Right lobe of liver (tissue), 4 donors: Measurements from ENCODE around the gene PPP1R37.

Source experiments
- POLR2A ChIP-seq: fragments of 450-650 bp; IDR thresholded peaks from one replicate; pipeline ENCODE4 v1.6.1; 2017; ENCODE audit warnings: antibody characterized with exemption, mild to moderate bottlenecking
- TF ChIP-seq, protein P1 (sequence below), 4 donors: fragments of 200-600 bp in 3 of 4; fragments of 450-650 bp in 1 of 4; IDR thresholded peaks; one replicate each; pipeline versions ENCODE4 v1.5.1 to v1.8.0; 2016 to 2022; ENCODE audit warnings: antibody characterized with exemption in 4 of 4, mild to moderate bottlenecking in 2 of 4
- donor health status: DM: no; HTN: no; CAD: no.
- donor health status: DM: no; HTN: no; CAD: no.
- donor health status: DM: no; HTN: yes; CAD: no.

DNA sequence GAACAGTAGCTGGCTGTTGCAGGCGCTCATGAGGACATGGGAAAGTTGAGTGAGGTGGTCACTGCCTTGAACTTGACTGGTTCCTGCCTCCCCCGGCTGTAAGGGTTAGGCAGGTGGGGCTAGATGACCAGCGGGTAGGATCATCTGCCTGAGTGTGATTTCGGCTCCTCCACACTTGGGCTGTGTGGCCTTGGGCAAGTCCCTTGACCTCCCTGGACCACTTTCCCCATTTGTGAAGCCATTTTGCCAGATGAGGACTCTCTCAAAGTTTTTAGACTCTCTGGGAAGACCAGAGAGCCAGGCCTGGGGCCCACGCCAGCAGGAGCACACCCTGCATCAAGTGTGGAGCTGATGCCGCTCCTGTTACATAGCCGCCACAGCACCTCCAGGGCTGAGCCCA, 9.5 kb downstream of the PPP1R37 start:
- TF ChIP-seq, protein P1, sequence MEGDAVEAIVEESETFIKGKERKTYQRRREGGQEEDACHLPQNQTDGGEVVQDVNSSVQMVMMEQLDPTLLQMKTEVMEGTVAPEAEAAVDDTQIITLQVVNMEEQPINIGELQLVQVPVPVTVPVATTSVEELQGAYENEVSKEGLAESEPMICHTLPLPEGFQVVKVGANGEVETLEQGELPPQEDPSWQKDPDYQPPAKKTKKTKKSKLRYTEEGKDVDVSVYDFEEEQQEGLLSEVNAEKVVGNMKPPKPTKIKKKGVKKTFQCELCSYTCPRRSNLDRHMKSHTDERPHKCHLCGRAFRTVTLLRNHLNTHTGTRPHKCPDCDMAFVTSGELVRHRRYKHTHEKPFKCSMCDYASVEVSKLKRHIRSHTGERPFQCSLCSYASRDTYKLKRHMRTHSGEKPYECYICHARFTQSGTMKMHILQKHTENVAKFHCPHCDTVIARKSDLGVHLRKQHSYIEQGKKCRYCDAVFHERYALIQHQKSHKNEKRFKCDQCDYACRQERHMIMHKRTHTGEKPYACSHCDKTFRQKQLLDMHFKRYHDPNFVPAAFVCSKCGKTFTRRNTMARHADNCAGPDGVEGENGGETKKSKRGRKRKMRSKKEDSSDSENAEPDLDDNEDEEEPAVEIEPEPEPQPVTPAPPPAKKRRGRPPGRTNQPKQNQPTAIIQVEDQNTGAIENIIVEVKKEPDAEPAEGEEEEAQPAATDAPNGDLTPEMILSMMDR (IDR thresholded peaks at IDR 0.05) = no peak
- no peak for TF ChIP-seq POLR2A
